Measurements from ENCODE around the gene CDHR2.
"Not testable (repeated sequence)": the region's sequence is repeated elsewhere in the genome, so short reads cannot be mapped to it uniquely, and the experiment has no call there.

CDHR2 gene

DNA sequence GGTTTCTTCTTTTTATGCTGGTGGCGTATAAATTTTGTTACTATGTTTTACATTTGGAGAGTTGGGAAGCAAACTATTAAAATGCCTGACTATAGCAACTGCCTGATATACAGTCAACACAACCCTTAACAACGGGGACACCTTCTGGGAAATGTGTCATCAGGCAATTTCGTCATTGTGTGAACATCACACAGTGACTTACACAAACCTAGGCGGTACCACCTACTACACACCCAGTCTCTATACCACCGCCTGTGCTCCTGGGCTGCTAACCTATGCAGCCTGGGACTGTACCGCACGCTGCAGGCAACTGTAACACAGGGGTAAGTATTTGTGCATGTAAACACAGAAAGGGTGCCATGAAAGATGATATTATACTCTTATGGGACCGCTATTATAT, 1.3 kb upstream of the CDHR2 start:
- no peak overlapping the region for H3K9ac ChIP-seq
- H3K4me2 ChIP-seq = no peak overlapping the region
- no peaks in the 10 kb centered on the region for H3K27me3 ChIP-seq (ENCODE audit: insufficient read depth, low read depth)
- H3K27ac ChIP-seq = no peak overlapping the region
- H3K36me3 ChIP-seq (ENCODE audit: insufficient read depth) = no peaks in the 10 kb centered on the region
- H3K4me3 ChIP-seq (IDR thresholded peaks at IDR 0.05; ENCODE audit: insufficient read depth, low read depth, low read length) = no peak overlapping the region
- no peak overlapping the region for H2AFZ ChIP-seq (ENCODE audit: low read depth)
- H3K4me1 ChIP-seq (ENCODE audit: low read depth, poor library complexity, severe bottlenecking) = peaks cover 5% of the 10 kb centered on the region
- TF ChIP-seq CTCF (conservative IDR thresholded peaks at IDR 0.05; ENCODE audit: low read depth, low read length) = no peak
- no peaks in the 10 kb centered on the region for H4K20me1 ChIP-seq (ENCODE audit: insufficient read depth)
- H3K79me2 ChIP-seq (ENCODE audit: insufficient read depth, low read depth) = no peaks in the 10 kb centered on the region

DNA sequence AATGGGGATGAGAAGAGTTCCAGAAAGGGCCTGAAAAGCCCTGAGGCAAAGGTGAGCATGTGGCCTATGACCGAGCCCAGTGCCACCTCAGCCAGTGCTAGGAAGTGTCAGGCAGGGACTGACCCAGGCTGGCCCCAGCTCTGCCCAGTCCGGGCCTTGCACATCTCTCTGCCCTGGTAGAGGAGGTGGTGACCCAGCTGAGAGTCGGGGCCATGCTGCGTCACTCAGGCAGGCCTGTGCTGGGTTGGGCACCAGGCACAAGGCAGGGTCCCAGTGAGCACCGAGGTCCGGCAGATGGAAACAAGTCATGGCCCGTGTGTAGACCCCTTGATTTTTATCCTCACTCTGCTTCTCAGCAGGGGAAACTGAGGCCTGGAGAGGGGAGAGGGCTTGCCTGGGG, 729 bp downstream of the CDHR2 start:
- no peaks in the 10 kb centered on the region for H3K79me2 ChIP-seq (ENCODE audit: insufficient read depth, low read depth)
- no peaks in the 10 kb centered on the region for H3K4me1 ChIP-seq (ENCODE audit: low read depth, poor library complexity, severe bottlenecking)
- H2AFZ ChIP-seq (ENCODE audit: low read depth) = no peak overlapping the region
- TF ChIP-seq CTCF (conservative IDR thresholded peaks at IDR 0.05; ENCODE audit: low read depth, low read length) = no peak
- no peaks in the 10 kb centered on the region for H4K20me1 ChIP-seq (ENCODE audit: insufficient read depth)
- H3K9ac ChIP-seq = no peak overlapping the region
- H3K4me2 ChIP-seq = no peak overlapping the region
- H3K36me3 ChIP-seq (ENCODE audit: insufficient read depth) = no peaks in the 10 kb centered on the region
- no peak overlapping the region for H3K4me3 ChIP-seq (IDR thresholded peaks at IDR 0.05; ENCODE audit: insufficient read depth, low read depth, low read length)
- no peaks in the 10 kb centered on the region for H3K27me3 ChIP-seq (ENCODE audit: insufficient read depth, low read depth)
- H3K27ac ChIP-seq = no peak overlapping the region

- no peaks in the 10 kb centered on the region for H3K4me1 ChIP-seq (ENCODE audit: low read depth, poor library complexity, severe bottlenecking)
- H3K36me3 ChIP-seq (ENCODE audit: insufficient read depth) = no peaks in the 10 kb centered on the region
- H3K4me3 ChIP-seq (IDR thresholded peaks at IDR 0.05; ENCODE audit: insufficient read depth, low read depth, low read length) = no peak overlapping the region
- H2AFZ ChIP-seq (ENCODE audit: low read depth) = no peak overlapping the region
- H3K4me2 ChIP-seq = no peak overlapping the region
- H3K9ac ChIP-seq = no peak overlapping the region
- no peaks in the 10 kb centered on the region for H3K27me3 ChIP-seq (ENCODE audit: insufficient read depth, low read depth)
- no peaks in the 10 kb centered on the region for H4K20me1 ChIP-seq (ENCODE audit: insufficient read depth)
- no peaks in the 10 kb centered on the region for H3K79me2 ChIP-seq (ENCODE audit: insufficient read depth, low read depth)
- no peak for TF ChIP-seq CTCF (conservative IDR thresholded peaks at IDR 0.05; ENCODE audit: low read depth, low read length)
- H3K27ac ChIP-seq = no peak overlapping the region
These were observed 1.2 kb downstream of the CDHR2 start for GRCh38 chr5:176550275-176550831.

- H3K4me1 ChIP-seq (ENCODE audit: low read depth, poor library complexity, severe bottlenecking); H3K27ac ChIP-seq; H4K20me1 ChIP-seq (ENCODE audit: insufficient read depth); H3K4me2 ChIP-seq; H3K36me3 ChIP-seq (ENCODE audit: insufficient read depth); H3K79me2 ChIP-seq (ENCODE audit: insufficient read depth, low read depth); H3K4me3 ChIP-seq (IDR thresholded peaks at IDR 0.05; ENCODE audit: insufficient read depth, low read depth, low read length); H3K27me3 ChIP-seq (ENCODE audit: insufficient read depth, low read depth); H3K9ac ChIP-seq; H2AFZ ChIP-seq (ENCODE audit: low read depth): not testable (repeated sequence)
These were observed 1.8 kb downstream of the CDHR2 start for GRCh38 chr5:176550937-176551336.

GRCh38 chr5:176552332-176552869, 3.3 kb downstream of the CDHR2 start:
- H3K27me3 ChIP-seq (ENCODE audit: insufficient read depth, low read depth) = no peaks in the 10 kb centered on the region
- H3K27ac ChIP-seq = no peak overlapping the region
- H3K9ac ChIP-seq = no peak overlapping the region
- H3K4me3 ChIP-seq (IDR thresholded peaks at IDR 0.05; ENCODE audit: insufficient read depth, low read depth, low read length) = no peak overlapping the region
- H3K4me1 ChIP-seq (ENCODE audit: low read depth, poor library complexity, severe bottlenecking) = no peaks in the 10 kb centered on the region
- H4K20me1 ChIP-seq (ENCODE audit: insufficient read depth) = no peaks in the 10 kb centered on the region
- no peaks in the 10 kb centered on the region for H3K79me2 ChIP-seq (ENCODE audit: insufficient read depth, low read depth)
- H2AFZ ChIP-seq (ENCODE audit: low read depth) = no peak overlapping the region
- H3K4me2 ChIP-seq = no peak overlapping the region
- no peak for TF ChIP-seq CTCF (conservative IDR thresholded peaks at IDR 0.05; ENCODE audit: low read depth, low read length)
- no peaks in the 10 kb centered on the region for H3K36me3 ChIP-seq (ENCODE audit: insufficient read depth)

Data from KMS-11 (cell line).